ENCODE results near the gene PIN1.

PIN1 gene

GRCh38 chr19:9891609-9892373, 56.7 kb downstream of the PIN1 start:
- DNase-seq = no peak
